Fibroblast of peridontal ligament (primary cell): ENCODE data around the gene FCMR.

Source experiments
- DNase-seq: peaks from one replicate; pipeline ENCODE4 v3.0.0-alpha.2; 2010; ENCODE audit errors: extremely low read depth

The FCMR gene

GRCh38 chr1:206923009-206923960, 1.5 kb upstream of the FCMR start:
- no peak for DNase-seq

DNA sequence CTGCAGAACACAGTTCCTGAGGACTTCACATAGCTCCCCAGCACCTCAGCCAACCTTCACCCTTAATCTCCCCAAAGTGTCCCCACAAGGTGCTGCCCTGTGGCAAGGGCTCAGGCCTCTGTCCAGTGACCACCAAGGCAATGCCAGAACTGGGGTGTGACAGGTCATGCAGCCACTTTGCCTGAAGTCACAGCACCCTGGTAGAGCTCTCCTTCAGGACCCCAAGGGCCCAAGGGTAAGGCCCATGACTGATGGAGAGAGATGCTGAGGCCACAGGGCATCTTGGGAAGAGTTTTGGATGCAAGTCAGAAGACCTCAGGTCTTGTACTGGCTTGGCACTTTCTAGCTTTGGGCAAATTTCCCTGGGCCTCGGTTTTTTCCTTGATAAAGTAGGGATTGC, 783 bp upstream of the FCMR start:
- DNase-seq, result no peak

GRCh38 chr1:206918076-206918475, 3.7 kb downstream of the FCMR start:
- DNase-seq, result no peak

- no peak for DNase-seq
Measured at GRCh38 chr1:206916000-206916709, 5.6 kb downstream of the FCMR start.

GRCh38 chr1:206915030-206915735, 6.6 kb downstream of the FCMR start:
- DNase-seq, result no peak

DNA sequence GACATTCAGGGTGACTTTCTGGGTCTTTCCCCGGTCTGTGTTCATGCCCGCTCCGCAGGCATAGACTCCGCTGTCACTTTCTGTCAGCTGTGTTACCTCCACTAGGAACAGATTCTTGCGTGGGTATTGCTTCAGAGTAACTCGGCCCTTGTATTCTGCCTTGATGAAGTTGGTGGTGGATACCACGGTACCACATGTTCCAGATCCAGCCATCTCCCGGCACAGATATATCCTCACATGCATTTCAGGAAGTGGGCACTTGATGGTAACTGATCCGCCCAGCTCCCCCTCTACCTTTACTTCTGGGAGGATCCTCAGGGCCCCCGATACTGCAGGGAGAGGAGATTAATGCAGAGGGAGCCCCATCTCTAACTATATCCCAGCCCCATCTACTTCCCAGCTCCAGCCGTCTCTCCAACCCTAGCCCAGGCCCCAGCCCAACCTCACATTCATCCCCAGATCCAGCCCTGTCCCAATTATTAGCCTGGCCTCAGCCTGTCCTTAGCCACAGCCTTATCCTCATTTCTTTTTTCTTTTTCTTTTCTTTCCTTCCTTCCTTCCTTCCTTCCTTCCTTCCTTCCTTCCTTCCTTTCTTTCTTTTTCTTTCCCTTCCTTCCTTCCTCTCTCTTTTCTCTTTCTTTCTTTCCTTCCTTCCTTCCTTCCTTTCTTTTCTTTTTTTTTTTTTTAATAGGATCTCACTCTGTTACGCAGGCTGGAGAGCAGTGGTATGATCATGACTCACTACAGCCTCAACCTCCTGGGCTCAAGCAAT, 7.8 kb downstream of the FCMR start:
- DNase-seq, result no peak

DNA sequence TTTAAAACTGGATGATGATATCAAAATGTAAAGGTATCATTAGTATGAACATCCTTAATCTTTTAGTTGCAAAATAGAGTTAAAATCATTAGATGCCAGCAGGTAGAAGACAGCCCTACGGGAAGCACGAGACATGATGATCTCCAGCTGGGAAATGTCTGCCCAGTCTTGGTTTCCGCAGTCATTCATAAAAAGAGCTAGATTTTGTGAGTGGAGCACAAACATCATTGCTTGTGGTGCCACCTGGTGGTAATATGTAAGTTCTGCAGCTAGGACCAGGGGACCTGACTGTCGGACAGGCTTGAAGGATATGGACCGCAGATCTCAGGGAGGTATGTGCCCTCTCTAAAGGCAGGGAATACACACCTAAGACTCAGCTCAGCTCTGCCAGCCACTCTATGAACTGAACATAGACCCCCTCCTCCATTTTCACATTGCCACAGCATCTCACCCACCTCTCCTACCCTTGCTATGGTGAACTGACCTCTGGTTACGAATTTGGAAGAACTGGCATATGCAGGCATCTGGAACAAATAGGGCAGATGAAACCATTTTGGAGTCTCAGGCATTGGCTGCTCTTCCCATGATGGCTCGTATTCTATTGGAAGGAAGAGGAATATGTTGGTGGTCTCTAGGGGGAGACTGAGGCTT, 9.2 kb downstream of the FCMR start:
- peak; percentile 87 for DNase-seq

DNA sequence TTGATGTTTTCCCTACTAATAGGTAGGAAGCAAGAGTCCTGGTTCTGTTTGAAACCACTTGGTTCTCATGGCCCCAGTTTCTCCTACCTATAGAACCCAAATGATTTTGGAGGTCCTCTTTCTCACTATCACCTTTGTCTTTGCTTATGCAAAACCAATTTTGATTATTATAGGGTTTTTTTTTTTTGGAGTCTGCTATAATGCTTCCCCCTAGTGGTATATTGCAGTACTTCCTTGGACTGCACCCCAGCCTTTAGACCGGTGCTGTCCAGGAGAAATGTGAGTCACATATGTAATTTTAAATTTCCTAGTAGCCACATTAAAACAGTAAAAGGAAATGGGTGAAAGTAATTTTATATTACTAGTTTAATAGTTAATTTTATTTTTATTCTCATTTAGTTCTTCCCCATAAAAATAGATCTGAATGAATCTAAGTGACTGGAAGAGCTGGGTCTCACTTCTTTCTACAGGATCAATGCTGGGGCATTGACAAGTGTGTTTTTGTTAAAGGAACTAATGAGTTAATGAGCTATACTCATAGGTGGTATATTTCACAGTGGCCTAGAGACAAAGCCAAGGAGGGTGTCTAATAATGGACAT, 10.6 kb downstream of the FCMR start:
- peak; percentile 86 for DNase-seq

GRCh38 chr1:206909883-206910318, 11.8 kb downstream of the FCMR start:
- no peak for DNase-seq

GRCh38 chr1:206909161-206909882, 12.4 kb downstream of the FCMR start:
- no peak for DNase-seq

DNA sequence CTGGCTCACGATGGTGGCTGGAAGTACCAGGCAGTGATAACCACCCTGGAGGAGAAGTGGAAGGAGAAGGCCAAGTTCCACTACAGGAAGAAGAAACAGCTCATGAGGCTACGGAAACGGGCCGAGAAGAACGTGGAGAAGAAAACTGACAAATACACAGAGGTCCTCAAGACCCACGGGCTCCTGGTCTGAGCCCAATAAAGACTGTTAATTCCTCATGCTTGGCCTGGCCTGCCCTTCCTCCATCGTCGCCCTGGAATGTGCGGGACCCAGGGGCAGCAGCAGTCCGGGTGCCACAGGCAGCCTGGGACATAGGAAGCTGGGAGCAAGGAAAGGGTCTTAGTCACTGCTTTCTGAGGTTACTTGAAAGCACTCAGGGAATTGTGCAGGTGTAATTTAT, 13.7 kb downstream of the FCMR start:
- DNase-seq, result no peak

DNA sequence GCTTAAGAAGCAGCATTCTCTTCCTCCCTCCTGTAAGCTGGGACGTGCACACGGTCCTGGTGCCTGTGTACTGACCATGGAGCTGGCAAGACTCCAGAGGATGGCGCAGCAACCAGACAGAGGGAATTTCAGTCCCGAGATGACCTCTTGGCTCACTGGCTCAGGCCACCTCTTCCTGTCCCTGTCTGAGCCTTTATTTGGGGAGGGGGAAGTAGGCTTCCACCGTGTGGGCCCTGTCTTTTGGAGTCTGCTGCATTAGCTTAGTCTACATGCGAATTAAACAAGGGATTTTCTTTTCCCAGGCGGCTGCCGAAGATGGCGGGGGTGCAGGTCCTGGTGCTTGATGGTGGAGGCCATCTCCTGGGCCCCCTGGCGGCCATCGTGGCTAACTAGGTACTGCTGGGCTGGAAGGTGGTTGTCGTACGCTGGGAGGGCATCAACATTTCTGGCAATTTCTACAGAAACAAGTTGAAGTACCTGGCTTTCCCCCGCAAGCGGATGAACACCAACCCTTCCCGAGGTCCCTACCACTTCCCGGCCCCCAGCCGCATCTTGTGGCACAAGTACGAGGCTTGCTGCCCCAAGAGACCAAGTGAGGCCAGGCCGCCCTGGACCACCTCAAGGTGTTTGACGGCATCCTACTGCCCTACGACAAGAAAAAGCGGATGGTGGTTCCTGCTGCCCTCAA, 14.3 kb downstream of the FCMR start:
- DNase-seq, result no peak

DNA sequence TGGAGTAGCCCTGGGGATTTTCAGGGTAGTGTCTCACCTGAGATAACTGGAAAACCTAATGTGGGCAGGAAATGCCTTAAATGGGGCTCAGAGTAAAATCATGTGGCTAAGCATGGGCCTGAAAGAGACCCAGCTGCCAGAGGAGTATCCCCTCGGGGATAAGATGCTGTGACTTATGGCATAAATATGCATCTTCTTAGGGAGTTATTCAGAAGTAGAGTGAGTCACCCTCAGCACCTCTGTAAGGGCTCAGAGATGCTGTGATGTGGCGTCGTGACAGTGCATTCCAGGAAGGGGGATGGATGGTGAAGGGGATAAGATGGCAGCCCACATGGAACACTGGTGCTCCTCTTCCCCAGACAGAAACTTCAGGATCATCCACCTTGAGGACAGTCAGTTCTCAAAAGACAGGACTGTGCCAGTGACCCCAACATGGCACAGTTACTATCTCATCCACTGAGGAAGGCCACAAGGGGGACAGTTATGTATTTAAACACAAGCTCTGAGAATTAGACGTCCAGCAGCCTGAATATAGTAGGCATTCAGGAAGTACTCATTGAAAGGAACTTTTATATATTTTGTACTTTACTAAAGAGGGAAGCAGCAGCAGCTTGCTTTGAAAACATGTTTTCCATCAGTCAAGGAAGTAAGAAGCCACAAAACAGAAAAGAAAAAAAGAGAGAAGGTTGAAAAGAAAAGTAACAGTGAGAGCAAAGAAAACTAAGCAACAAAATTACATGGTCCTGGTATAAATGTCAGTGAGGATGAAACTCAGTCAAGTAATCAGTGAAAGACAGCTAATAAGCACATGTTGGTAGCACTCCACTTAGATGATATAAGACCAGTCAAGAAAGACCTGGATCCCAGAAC, 16.2 kb downstream of the FCMR start:
- DNase-seq, result peak; percentile 78

- DNase-seq, result no peak
Measured at GRCh38 chr1:206904423-206905142, 17.2 kb downstream of the FCMR start.

GRCh38 chr1:206903687-206904086, 18.1 kb downstream of the FCMR start:
- DNase-seq, result peak; percentile 39

- DNase-seq, result no peak
Measured at GRCh38 chr1:206902702-206903101, 19.0 kb downstream of the FCMR start.

GRCh38 chr1:206901944-206902343, 19.8 kb downstream of the FCMR start:
- DNase-seq, result no peak

- no peak for DNase-seq
Measured at GRCh38 chr1:206900149-206900548, 21.6 kb downstream of the FCMR start.
